ENCODE measurements around the gene CCDC30. TPM values are rescaled to one million over a fixed set of nuclear protein-coding genes. Genes with fewer than 3 reads are reported as not detected.

The CCDC30 gene
- total and polyA plus RNA-seq, 10 donors = 0.65 to 11.6 (median 3.7) TPM

DNA sequence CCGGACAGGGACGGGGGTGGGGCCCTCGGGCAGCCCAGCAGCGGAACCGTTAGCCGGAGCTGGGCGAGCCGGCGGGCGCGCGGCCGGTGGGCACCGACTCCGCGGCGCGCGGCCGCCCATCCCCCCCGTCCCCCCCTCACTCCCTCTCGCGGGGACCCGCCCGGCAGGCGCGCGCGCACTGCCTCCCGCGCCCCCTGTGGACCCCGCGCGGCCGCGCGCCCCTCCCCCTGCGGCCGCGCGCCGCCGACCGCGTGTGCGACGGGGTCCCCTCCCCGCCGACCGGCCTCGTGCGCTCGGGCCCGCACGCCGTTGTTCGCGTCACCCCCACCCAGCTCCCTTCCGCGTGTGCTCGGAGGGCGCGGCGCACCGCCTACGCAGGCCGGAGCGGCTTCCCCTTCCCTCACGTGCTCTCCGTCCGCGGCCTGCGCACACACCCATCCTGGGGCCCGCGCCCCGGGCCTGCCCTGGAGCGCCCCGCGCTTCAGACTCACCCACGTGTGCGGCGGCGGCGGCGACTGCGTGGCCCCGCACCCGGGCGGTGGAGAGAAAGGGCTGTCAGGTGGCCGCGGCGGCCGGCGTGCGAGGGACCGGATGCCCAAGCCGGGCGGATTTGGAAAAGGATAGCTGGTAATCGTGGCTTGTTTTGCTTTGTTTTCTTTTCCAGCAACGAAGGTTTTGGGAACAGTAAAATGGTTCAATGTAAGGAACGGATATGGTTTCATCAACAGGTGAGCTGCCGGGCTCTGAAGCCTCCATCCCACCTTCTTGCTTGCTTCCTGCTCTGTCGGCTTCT lies 219.8 kb downstream of the CCDC30 start:
- DNase-seq = peak; percentile 96
- Histone ChIP-seq H3K4me3 (peak overlapping the region; percentile 76 to 97 (median 92)), H3K27ac (peak overlapping the region; percentile 91 to 98 (median 97)), H3K36me3 (peaks cover 0 to 24% (median 0%) of the 10 kb centered on the region in 6 donors), H3K27me3 (replicated peaks in 1 of 7) (no peaks in the 10 kb centered on the region), H3K4me1 (peaks cover 44 to 70% (median 64%) of the 10 kb centered on the region in 6 donors), H3K9me3 (no peaks in the 10 kb centered on the region)
- TF ChIP-seq, protein P1, sequence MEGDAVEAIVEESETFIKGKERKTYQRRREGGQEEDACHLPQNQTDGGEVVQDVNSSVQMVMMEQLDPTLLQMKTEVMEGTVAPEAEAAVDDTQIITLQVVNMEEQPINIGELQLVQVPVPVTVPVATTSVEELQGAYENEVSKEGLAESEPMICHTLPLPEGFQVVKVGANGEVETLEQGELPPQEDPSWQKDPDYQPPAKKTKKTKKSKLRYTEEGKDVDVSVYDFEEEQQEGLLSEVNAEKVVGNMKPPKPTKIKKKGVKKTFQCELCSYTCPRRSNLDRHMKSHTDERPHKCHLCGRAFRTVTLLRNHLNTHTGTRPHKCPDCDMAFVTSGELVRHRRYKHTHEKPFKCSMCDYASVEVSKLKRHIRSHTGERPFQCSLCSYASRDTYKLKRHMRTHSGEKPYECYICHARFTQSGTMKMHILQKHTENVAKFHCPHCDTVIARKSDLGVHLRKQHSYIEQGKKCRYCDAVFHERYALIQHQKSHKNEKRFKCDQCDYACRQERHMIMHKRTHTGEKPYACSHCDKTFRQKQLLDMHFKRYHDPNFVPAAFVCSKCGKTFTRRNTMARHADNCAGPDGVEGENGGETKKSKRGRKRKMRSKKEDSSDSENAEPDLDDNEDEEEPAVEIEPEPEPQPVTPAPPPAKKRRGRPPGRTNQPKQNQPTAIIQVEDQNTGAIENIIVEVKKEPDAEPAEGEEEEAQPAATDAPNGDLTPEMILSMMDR (IDR thresholded peaks at IDR 0.05 in 8 of 11, conservative IDR thresholded peaks at IDR 0.05 in 3 of 11) = no peak
- no peak for TF ChIP-seq POLR2A (IDR thresholded peaks at IDR 0.05)
- peak; percentile 86 to 89 (median 87) for TF ChIP-seq POLR2AphosphoS5 (IDR thresholded peaks at IDR 0.05)
- 0 to 1% (median 1%) methylated on average over 35 to 103 of the region's 103 CpGs for WGBS, 5 donors
- intact Hi-C loops (cut with DNase I; ENCODE audit: low total_unique reads) = loop anchor here (10.0 kb wide), 1 partner anchor 82 kb away; the partner anchor contains the start of genes C1orf50 and P3H1

DNA sequence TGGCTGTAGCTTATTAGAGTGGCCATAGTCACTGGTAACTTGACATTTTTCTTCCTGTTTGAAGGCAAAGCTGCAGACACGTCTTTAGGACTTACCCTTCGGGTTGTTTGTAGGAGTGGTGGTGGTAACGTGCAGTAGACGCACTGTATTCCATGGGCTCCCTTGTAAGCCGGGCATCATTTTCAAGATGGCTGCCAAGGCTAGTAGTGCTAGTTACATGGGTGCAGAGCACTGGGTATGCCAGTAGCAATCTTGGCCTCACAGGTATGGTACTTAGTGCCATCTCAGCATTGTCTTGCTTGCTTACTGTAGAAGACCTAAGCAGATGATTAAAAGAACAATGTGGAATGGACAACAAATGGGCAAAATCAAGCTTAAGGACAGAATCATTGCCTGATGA lies 221.1 kb downstream of the CCDC30 start:
- peak overlapping the region in 4 of 8 donors; percentile 96 to 98 (median 98) for H3K27ac ChIP-seq
- H3K9me3 ChIP-seq = no peaks in the 10 kb centered on the region
- TF ChIP-seq POLR2A (IDR thresholded peaks at IDR 0.05) (no peak), POLR2AphosphoS5 (IDR thresholded peaks at IDR 0.05) (no peak)
- TF ChIP-seq, protein P1 (IDR thresholded peaks at IDR 0.05 in 8 of 11, conservative IDR thresholded peaks at IDR 0.05 in 3 of 11) = no peak
- H3K4me1 ChIP-seq = peaks cover 56 to 82% (median 76%) of the 10 kb centered on the region in 6 donors
- intact Hi-C loops (cut with DNase I; ENCODE audit: low total_unique reads) = loop anchor here (10.0 kb wide), 1 partner anchor 81 kb away; the partner anchor contains the start of genes C1orf50 and P3H1
- peak overlapping the region in 7 of 8 donors; percentile 79 to 97 (median 92) for H3K4me3 ChIP-seq
- peaks cover 0 to 30% (median 0%) of the 10 kb centered on the region in 6 donors for H3K36me3 ChIP-seq
- no peak for DNase-seq
- H3K27me3 ChIP-seq (replicated peaks in 1 of 7) = no peaks in the 10 kb centered on the region
- 34 to 52% (median 49%) methylated on average over 5 of the region's 5 CpGs for WGBS, 5 donors

DNA sequence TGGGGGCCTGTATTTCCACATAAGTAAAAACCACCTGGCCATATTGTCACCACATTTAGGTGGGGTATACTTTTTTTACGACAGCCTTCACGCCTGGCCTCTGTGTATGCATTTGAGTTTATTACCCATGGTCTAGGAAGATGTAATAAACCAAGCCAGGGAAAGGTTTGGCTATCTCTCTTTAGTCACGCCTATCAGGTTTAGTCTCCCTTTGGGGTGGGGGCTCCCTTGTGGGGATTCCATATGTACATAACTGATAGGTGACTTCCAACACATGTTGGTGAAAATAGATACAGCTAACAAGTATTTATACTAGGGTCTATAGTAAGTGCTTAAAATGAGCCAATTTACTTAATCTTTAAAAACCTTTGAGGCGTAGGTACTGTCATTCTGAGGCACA lies 223.3 kb downstream of the CCDC30 start:
- Histone ChIP-seq H3K27ac (no peak overlapping the region), H3K4me3 (no peak overlapping the region), H3K9me3 (no peaks in the 10 kb centered on the region), H3K27me3 (replicated peaks in 1 of 7) (no peaks in the 10 kb centered on the region), H3K4me1 (peaks cover 62 to 88% (median 85%) of the 10 kb centered on the region in 6 donors), H3K36me3 (peaks cover 0 to 31% (median 0%) of the 10 kb centered on the region in 6 donors)
- no peak for TF ChIP-seq POLR2A (IDR thresholded peaks at IDR 0.05)
- TF ChIP-seq, protein P1 (IDR thresholded peaks at IDR 0.05 in 8 of 11, conservative IDR thresholded peaks at IDR 0.05 in 3 of 11) = no peak
- no peak for TF ChIP-seq POLR2AphosphoS5 (IDR thresholded peaks at IDR 0.05)
- no peak for DNase-seq
- intact Hi-C loops (cut with DNase I; ENCODE audit: low total_unique reads) = loop anchor here (10.0 kb wide), 1 partner anchor 78 kb away; the partner anchor contains the start of genes C1orf50 and P3H1
- 67 to 77% (median 76%) methylated on average over 4 of the region's 4 CpGs for whole genome bisulfite sequencing, 5 donors

DNA sequence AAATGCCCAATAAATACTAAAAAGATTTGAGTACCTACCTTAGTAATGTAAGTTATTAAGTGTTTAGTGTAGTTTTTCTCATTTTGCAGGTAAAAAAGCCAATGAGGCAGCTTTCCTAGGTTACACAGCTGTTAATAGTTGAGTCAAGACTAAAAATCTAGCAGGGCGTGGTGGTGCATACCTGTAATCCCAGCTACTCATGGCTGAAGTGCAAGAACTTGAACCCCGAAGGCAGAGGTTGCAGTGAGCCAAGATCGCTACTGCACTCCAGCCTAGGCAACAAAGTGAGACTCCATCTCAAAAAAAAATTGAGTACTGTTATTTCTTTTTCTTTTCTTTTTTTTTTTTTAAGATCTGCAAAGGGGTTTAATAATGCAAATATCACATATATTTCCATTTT lies 226.8 kb downstream of the CCDC30 start:
- peaks cover 56 to 100% (median 92%) of the 10 kb centered on the region in 6 donors for H3K4me1 ChIP-seq

More for the DNA sequence above, 226.8 kb downstream of the CCDC30 start:
- 69 to 94% (median 88%) methylated on average over 3 of the region's 3 CpGs for WGBS, 5 donors
- TF ChIP-seq POLR2AphosphoS5 (IDR thresholded peaks at IDR 0.05) = no peak
- TF ChIP-seq, protein P1 (IDR thresholded peaks at IDR 0.05 in 8 of 11, conservative IDR thresholded peaks at IDR 0.05 in 3 of 11) = no peak
- no peak for TF ChIP-seq POLR2A (IDR thresholded peaks at IDR 0.05)
- intact Hi-C loops (cut with DNase I; ENCODE audit: low total_unique reads) = loop anchor here (10.0 kb wide), 1 partner anchor 75 kb away; the partner anchor contains the start of genes C1orf50 and P3H1
- no peaks in the 10 kb centered on the region for H3K27me3 ChIP-seq (replicated peaks in 1 of 7)
- no peak overlapping the region for H3K27ac ChIP-seq
- H3K9me3 ChIP-seq = no peaks in the 10 kb centered on the region
- DNase-seq = no peak
- H3K4me3 ChIP-seq = no peak overlapping the region
- H3K36me3 ChIP-seq = peaks cover 0 to 45% (median 6%) of the 10 kb centered on the region in 6 donors
